GM12875 (cell line): Measurements from ENCODE around the gene ARF3.
A peak's percentile ranks its signal among the peaks of the same experiment; 100 is the strongest.

Source experiments
- H3K4me3 ChIP-seq: one replicate; pipeline ENCODE4 v1.5.1; 2011; ENCODE audit warnings: low read depth, low read length, control low read depth
- TF ChIP-seq, protein P1 (sequence below): IDR thresholded peaks from 2 replicates; pipeline ENCODE4 v1.5.1; 2011; ENCODE audit warnings: low read depth, mild to moderate bottlenecking, control low read depth, inconsistent platforms, low read length, moderate library complexity, borderline replicate concordance; ENCODE audit not compliant: insufficient read depth

Gene ARF3

DNA sequence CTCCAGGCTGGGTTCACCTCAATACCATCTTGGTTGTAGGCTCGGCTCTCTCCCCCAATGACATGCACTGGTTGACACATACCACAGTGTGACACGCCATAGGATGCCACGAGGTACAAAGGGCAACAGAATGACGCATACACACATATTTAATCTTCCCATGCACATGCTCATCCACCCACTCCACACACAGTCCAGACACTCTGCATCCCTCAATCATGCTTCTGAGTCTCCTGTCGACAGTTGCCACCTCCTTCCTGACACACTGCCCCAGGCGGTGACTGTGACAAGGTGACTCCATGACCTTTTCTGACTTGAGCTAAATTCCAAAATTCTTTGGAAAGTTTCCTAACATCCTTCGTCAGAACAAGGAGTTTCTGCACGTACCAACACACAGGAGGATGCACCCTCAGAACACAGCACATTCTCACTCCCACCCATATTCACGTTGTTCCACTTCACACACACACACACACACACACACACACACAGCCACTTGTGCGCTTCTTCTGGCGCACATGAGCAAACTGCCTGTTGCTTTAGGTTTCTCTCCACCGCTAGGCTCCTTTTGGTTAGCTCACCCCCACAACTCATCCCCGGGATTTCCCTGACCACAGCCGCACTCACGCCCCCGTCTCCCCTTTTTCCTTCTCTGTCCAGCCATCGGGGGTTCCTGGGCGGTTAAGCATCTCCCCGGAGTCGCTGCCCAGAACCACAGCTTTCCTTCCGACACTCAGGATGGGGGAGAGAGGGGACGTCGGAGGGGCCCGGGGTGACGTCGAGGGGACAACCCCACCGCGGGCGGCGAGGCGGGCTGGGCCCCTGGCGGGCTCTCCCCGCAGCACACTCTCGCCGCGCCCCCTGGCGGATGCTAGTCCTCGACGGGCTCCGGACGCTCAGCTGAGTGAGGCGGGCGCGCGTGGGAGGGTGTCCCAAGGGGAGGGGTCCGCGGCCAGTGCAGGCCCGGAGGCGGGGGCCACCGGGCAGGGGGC is 20.3 kb upstream of the ARF3 start:
- no peak overlapping the region for H3K4me3 ChIP-seq
- TF ChIP-seq, protein P1, sequence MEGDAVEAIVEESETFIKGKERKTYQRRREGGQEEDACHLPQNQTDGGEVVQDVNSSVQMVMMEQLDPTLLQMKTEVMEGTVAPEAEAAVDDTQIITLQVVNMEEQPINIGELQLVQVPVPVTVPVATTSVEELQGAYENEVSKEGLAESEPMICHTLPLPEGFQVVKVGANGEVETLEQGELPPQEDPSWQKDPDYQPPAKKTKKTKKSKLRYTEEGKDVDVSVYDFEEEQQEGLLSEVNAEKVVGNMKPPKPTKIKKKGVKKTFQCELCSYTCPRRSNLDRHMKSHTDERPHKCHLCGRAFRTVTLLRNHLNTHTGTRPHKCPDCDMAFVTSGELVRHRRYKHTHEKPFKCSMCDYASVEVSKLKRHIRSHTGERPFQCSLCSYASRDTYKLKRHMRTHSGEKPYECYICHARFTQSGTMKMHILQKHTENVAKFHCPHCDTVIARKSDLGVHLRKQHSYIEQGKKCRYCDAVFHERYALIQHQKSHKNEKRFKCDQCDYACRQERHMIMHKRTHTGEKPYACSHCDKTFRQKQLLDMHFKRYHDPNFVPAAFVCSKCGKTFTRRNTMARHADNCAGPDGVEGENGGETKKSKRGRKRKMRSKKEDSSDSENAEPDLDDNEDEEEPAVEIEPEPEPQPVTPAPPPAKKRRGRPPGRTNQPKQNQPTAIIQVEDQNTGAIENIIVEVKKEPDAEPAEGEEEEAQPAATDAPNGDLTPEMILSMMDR: peak; percentile 93

DNA sequence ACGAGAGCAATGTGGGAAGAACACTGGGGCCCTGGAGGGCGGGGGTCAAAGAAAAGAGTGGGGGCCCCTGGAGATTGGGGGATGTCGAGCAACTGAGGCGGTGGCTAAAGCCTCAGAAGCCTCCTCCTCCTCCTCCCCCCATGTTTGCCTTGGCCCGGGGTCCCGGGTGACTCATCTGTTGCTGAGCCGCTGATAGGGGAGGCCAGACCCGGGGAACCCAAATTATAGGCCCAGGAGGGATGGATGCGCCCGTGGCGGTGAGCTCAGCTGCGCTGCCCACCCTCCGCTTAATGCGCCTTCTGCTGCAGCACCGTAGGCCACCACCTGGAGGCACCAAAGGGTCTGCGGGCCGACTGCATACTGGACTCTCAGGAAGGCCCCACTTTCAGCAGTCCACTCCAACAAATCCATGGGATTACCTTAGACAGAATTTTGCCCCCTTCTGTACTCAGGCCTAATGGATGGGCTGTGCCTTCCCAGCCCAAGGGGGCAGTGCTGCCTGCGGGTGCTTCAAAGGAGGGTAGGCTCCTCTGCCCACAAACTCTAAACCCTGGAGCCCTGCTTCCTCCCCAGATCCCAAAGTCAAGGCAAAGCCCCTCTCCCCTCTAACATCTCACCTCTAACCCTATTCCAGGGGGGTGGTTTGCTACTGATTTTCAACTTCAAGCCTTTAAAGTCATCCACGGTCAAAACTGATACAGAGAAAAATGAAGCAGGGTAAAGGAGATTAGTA is 16.8 kb upstream of the ARF3 start:
- TF ChIP-seq, protein P1: peak; percentile 65
- H3K4me3 ChIP-seq: no peak overlapping the region

DNA sequence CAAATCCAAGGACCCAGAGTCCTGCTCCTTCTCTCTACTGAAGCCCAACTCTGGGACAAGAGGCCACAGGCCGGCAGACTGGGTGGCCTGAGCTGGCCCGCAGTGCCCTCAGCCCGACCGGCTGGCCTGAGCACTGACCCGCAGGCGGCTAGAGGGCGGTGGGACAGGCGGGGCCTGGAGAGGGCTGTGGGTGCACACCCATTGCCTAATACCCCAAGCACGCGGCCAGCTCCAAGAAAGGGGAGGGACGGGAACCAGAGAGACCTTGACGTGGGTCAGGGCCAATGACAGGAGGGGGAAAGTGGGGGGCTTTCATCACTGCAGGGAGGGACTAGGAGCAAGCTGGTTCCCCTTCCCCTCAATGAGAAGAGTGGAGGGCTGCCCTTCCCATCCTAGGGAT is 16.2 kb upstream of the ARF3 start:
- no peak overlapping the region for H3K4me3 ChIP-seq
- TF ChIP-seq, protein P1: no peak

DNA sequence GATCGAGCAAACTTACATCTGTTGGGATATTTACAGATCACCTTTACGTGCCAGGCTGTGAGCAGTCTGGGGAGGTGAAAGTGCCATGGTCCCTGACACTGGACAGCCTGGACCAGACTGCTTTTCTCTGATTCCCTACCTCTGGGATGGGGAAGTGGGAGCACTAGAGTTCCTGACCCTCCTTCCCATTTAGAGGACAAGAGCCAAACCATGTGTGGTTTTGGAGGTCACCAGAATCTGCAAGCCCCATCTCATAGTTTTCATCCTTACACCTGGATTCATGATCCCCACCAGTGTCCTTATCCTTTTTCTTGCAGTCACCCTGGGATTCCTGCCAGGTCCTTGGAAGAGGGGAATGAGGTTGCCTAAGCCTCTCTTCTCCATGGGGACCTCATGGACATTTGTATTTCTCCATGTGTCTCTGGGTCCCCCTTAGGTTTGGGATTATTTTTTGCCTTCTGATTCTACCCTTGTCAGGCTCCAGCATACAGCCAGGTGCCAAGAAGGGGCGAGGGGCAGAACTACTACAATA is 15.7 kb upstream of the ARF3 start:
- TF ChIP-seq, protein P1: no peak
- no peak overlapping the region for H3K4me3 ChIP-seq

DNA sequence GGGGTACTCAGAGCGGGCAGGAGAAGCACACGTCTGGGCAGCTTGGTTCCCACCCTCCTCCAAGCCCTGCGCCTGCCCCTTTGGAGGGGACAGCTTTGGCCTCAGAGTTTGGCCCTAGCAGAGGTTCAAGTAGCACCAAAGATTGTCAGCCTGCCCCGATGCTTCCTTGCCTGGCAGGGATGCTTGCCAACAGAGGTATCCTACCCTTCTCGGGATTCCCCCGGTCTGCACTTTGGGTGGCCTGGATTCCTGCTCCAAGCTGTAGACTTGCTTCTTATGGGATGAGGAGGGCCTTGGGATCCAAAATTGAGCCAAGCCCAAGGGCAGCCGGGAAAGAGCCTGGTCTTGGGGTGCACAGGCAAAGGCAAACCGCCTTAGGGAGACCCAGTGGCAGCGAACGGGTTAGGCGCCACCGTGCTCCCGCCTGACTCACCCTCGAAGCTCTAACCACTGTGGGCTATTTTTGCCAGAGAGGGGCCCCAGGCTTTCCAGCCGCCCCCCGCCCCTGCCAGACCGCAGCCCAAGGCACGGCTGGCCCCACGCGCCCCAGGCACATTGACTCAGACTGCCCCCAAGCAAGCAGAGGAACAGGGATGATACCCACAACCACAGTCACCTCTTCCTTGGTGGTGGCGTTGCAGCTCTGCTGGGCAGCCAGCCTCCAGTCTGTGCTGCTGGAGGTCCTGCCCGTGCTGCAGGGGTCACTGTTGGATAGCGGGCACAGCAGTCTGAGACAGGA is 15.1 kb upstream of the ARF3 start:
- TF ChIP-seq, protein P1: 0 out of 2 replicates have a peak, but pooled peaks have one; percentile 5
- no peak overlapping the region for H3K4me3 ChIP-seq

DNA sequence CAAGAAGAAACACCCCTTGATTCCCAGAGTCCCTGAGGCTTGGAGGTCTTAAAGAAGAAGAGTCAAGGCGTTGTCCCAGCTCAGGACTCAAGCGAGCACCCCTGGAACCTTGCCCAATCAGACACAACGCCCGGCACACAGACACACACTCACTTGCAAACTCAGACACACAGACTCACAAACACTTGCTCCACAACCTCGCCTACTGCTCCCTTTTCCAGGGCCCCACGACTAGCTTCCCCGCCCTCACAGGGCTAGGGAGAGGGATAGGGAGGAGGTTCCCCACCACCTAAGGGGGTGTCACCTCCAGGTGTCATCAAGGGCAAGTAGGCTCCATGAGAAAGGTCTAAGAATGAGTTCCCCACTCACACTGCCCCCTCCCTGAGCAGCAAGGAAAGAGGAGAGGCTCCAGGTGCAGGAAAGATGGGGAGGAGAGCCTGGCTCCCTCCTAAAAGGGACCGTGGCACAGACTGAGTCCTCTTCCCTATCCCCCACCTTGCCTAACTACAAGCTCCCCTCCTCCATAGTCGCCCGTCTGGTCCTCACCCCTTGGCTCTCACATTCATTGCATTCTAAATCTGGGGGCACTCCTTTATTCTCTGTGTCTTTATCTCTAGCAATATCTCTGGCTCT is 13.5 kb upstream of the ARF3 start:
- H3K4me3 ChIP-seq: no peak overlapping the region
- TF ChIP-seq, protein P1: no peak
